Heart left ventricle (tissue), 13 donors: Measurements from ENCODE around the gene FKBP8.

Source experiments
- CTCF ChIP-seq, 12 donors: fragments of 200-600 bp; sonication (generic) in 4 of 12; IDR thresholded peaks; one replicate each; pipeline versions ENCODE4 v1.5.0 to v1.8.0; 2018 to 2022; ENCODE audit warnings: antibody characterized with exemption in 12 of 12, mild to moderate bottlenecking in 5 of 12
- POLR2A ChIP-seq, 2 donors: fragments of 450-650 bp; IDR thresholded peaks; one replicate each; pipeline ENCODE4 v1.6.1; 2017; ENCODE audit warnings: antibody characterized with exemption in 2 of 2, mild to moderate bottlenecking in 2 of 2, moderate library complexity in 2 of 2
- donor health status: ischemic (EF 13 %, LVEDD 7.1; RV severe dilation, severe dysfunction).
- donor health status: DM: no; HTN: yes; CAD: no.
- donor health status: DM: no; HTN: no; CAD: no.
- donor health status: ischemic (EF 25% LVEDD 6.9; RV normal size, moderate dysfunction).
- donor health status: ischemic (EF 25% LVEDD 5.7; RV mildly dilated, moderate dysfunction).
- donor health status: ischemic (EF 35%, LVEDD 5.7; RV mildly dilated, moderate dysfunction).
- donor health status: nonischemic (EF 11% LVEDD 7.7; RV severe dilation, severe dysfunction).
- donor health status: DM: yes; HTN: yes; CAD: no.
- donor health status: PGD.
- donor health status: ischemic (EF 29% LVEDD 5.4; RV normal size, mild dysfunction).
- donor health status: nonischemic (EF 23%, LVEDD 6.1; RV moderate dilation, normal function).

GRCh38 chr19:18502638-18503294 is 40.6 kb downstream of the FKBP8 start:
- TF ChIP-seq CTCF (IDR thresholded peaks at IDR 0.05) (no peak), POLR2A (IDR thresholded peaks at IDR 0.05) (no peak)
